ENCODE data around the gene ARID3A.

The ARID3A gene

DNA sequence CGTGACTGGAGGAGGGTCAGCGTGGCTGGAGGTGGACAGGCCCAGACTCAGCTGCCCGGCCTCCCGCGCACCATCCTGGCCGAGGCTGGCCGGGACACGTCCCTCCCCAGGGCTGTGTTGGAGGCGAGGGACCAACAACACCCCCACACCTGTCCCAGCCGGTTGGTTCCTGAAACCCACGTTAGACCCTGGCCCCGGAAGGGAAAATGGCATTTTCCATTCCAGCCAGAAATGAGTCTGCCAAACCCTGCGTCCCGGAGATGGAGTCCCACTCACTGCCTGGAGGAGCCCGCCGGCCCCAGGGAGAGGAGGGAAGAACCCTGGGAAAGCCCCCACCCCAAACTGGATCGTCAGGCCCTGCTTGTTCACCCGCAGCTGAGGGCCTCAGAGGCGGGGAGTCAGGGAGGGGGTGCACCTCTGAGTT lies 53.5 kb downstream of the ARID3A start:
- Histone ChIP-seq H3K4me3 (replicated peaks; ENCODE audit: insufficient read depth, low read length) (no peak overlapping the region), H3K27ac (replicated peaks) (no peak overlapping the region), H3K27me3 (ENCODE audit: insufficient read depth, poor library complexity, severe bottlenecking) (no peaks in the 10 kb centered on the region)
- DNase-seq (ENCODE audit: low read depth in 1 of 2, low spot score in 1 of 2): no peak
- TF ChIP-seq, protein P1, sequence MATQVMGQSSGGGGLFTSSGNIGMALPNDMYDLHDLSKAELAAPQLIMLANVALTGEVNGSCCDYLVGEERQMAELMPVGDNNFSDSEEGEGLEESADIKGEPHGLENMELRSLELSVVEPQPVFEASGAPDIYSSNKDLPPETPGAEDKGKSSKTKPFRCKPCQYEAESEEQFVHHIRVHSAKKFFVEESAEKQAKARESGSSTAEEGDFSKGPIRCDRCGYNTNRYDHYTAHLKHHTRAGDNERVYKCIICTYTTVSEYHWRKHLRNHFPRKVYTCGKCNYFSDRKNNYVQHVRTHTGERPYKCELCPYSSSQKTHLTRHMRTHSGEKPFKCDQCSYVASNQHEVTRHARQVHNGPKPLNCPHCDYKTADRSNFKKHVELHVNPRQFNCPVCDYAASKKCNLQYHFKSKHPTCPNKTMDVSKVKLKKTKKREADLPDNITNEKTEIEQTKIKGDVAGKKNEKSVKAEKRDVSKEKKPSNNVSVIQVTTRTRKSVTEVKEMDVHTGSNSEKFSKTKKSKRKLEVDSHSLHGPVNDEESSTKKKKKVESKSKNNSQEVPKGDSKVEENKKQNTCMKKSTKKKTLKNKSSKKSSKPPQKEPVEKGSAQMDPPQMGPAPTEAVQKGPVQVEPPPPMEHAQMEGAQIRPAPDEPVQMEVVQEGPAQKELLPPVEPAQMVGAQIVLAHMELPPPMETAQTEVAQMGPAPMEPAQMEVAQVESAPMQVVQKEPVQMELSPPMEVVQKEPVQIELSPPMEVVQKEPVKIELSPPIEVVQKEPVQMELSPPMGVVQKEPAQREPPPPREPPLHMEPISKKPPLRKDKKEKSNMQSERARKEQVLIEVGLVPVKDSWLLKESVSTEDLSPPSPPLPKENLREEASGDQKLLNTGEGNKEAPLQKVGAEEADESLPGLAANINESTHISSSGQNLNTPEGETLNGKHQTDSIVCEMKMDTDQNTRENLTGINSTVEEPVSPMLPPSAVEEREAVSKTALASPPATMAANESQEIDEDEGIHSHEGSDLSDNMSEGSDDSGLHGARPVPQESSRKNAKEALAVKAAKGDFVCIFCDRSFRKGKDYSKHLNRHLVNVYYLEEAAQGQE (IDR thresholded peaks at IDR 0.05; ENCODE audit: insufficient replicate concordance, low read depth): no peak
- TF ChIP-seq GABPA (IDR thresholded peaks at IDR 0.05; ENCODE audit: low read depth): no peak
- TF ChIP-seq, protein P2, sequence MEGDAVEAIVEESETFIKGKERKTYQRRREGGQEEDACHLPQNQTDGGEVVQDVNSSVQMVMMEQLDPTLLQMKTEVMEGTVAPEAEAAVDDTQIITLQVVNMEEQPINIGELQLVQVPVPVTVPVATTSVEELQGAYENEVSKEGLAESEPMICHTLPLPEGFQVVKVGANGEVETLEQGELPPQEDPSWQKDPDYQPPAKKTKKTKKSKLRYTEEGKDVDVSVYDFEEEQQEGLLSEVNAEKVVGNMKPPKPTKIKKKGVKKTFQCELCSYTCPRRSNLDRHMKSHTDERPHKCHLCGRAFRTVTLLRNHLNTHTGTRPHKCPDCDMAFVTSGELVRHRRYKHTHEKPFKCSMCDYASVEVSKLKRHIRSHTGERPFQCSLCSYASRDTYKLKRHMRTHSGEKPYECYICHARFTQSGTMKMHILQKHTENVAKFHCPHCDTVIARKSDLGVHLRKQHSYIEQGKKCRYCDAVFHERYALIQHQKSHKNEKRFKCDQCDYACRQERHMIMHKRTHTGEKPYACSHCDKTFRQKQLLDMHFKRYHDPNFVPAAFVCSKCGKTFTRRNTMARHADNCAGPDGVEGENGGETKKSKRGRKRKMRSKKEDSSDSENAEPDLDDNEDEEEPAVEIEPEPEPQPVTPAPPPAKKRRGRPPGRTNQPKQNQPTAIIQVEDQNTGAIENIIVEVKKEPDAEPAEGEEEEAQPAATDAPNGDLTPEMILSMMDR (IDR thresholded peaks at IDR 0.05; ENCODE audit: insufficient read depth, low read length): no peak
- no peak for TF ChIP-seq POLR2AphosphoS5 (IDR thresholded peaks at IDR 0.05; ENCODE audit: low read depth)
- TF ChIP-seq SPI1 (IDR thresholded peaks at IDR 0.05; ENCODE audit: borderline replicate concordance, low read depth): no peak

DNA sequence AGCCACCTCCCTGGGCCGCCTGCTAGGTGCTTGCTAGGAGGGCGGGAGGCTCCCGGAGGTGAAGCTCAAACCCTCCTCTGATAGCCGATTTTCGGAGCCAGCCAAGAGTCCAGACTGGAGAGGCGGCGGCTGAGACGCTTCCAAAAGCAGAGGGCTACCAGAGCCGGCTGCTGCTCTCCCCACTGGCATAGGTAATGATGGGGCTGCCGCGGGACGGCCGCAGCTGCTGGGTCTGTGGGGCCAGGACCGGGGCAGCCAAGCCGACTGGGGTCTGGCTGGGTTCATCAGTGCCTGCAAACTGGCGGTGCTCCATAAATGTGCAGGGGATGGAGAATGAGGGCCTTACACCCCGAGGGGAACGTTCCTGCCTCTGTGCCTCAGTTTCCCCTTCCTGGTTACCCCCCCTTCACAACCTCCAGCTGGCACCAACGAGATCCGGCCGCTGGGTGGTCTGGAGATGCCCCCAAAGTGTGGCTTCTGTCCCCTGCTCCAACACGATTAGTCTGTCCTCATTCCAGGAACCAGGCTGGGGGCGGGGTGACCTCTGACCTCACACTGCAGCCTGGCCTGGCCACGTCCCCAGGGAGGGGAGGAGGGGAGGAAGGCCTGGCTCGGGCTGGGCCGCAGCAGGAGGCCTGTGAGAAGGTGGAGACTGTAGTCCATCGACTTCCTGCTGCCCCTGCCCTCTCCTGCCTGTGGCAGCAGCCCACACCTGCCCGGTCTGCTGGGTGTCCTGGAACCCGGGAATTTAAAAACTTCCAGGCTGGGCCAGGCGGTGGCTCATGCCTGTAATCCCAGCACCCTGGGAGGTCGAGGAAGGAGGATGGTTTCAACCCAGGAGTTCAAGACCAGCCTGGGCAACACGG lies 54.5 kb downstream of the ARID3A start:
- TF ChIP-seq, protein P1 (IDR thresholded peaks at IDR 0.05; ENCODE audit: insufficient replicate concordance, low read depth): no peak
- TF ChIP-seq GABPA (IDR thresholded peaks at IDR 0.05; ENCODE audit: low read depth) (no peak), SPI1 (IDR thresholded peaks at IDR 0.05; ENCODE audit: borderline replicate concordance, low read depth) (no peak), POLR2AphosphoS5 (IDR thresholded peaks at IDR 0.05; ENCODE audit: low read depth) (no peak)
- TF ChIP-seq, protein P2 (IDR thresholded peaks at IDR 0.05; ENCODE audit: insufficient read depth, low read length): no peak
- Histone ChIP-seq H3K27me3 (ENCODE audit: insufficient read depth, poor library complexity, severe bottlenecking) (no peaks in the 10 kb centered on the region), H3K4me3 (replicated peaks; ENCODE audit: insufficient read depth, low read length) (no peak overlapping the region), H3K27ac (replicated peaks) (no peak overlapping the region)
- no peak for DNase-seq (ENCODE audit: low read depth in 1 of 2, low spot score in 1 of 2)

- peak overlapping the region; percentile 22 for H3K4me3 ChIP-seq (replicated peaks; ENCODE audit: insufficient read depth, low read length)
- H3K27me3 ChIP-seq (ENCODE audit: insufficient read depth, poor library complexity, severe bottlenecking): no peaks in the 10 kb centered on the region
- peak overlapping the region; percentile 2; the same call in 1 of the 2 replicates for H3K27ac ChIP-seq (replicated peaks)
- no peak for TF ChIP-seq SPI1 (IDR thresholded peaks at IDR 0.05; ENCODE audit: borderline replicate concordance, low read depth)
- TF ChIP-seq GABPA (IDR thresholded peaks at IDR 0.05; ENCODE audit: low read depth): no peak
- TF ChIP-seq, protein P2 (IDR thresholded peaks at IDR 0.05; ENCODE audit: insufficient read depth, low read length): peak; percentile 25
- peak; percentile 55 to 63 for DNase-seq (ENCODE audit: low read depth in 1 of 2, low spot score in 1 of 2)
These were observed 56.8 kb downstream of the ARID3A start for GRCh38 chr19:982567-983170.

All from HL-60 (cell line).